ENCODE results near the gene C10orf95. TPM values are rescaled to one million over a fixed set of nuclear protein-coding genes. Genes with fewer than 3 reads are reported as not detected.

C10orf95 gene
- total and polyA plus RNA-seq, 2 experiments from 2014 or later = 0.69 to 1.1 TPM

- ATAC-seq (peak; percentile 74), DNase-seq (ENCODE audit: low spot score) (peak; percentile 89)
- peaks cover 33% of the 10 kb centered on the region for H3K79me2 ChIP-seq (replicated peaks; ENCODE audit: insufficient read depth)
- Mint-ChIP-seq H3K4me3 (peak overlapping the region; percentile 93), H3K36me3 (ENCODE audit: low read depth) (peaks cover 26% of the 10 kb centered on the region), H3K9me3 (no peaks in the 10 kb centered on the region; the same call in 2 of the 3 replicates), H3K27ac (peak overlapping the region; percentile 94), H3K4me1 (peaks cover 44% of the 10 kb centered on the region), H3K27me3 (ENCODE audit: insufficient read depth, low read depth, poor library complexity) (peaks cover 22% of the 10 kb centered on the region)
- H3K27ac ChIP-seq (ENCODE audit: low read depth) = peak overlapping the region; percentile 90; the same call in 1 of the 2 replicates
- H2AFZ ChIP-seq = peak overlapping the region; percentile 74; the same call in 1 of the 2 replicates
- H3K36me3 ChIP-seq (ENCODE audit: insufficient read depth) = peaks cover 6% of the 10 kb centered on the region; the same call in 1 of the 2 replicates
- peaks cover 35% of the 10 kb centered on the region for H3F3A ChIP-seq (replicated peaks; ENCODE audit: low read depth)
- no peaks in the 10 kb centered on the region for H3K27me3 ChIP-seq (ENCODE audit: insufficient read depth)
- no peak for TF ChIP-seq ZNF114 (CRISPR knock-in tag; IDR thresholded peaks at IDR 0.05)
- peak; percentile 50; the same call in 1 of the 2 replicates for TF ChIP-seq CREB1 (CRISPR knock-in tag; IDR thresholded peaks at IDR 0.05; ENCODE audit: low read depth)
- 0 out of 2 replicates have a peak, but pooled peaks have one; percentile 15 for TF ChIP-seq ETS1 (IDR thresholded peaks at IDR 0.05)
- peak overlapping the region; percentile 99 for H3K4me2 ChIP-seq
- H4K20me1 ChIP-seq (replicated peaks; ENCODE audit: insufficient read depth) = peaks cover 11% of the 10 kb centered on the region
- peaks cover 44% of the 10 kb centered on the region for H3K4me1 ChIP-seq (ENCODE audit: insufficient read depth)
- H3K9me2 ChIP-seq (ENCODE audit: insufficient read depth) = no peaks in the 10 kb centered on the region
- H3K4me3 ChIP-seq = peak overlapping the region; percentile 97
Observed at GRCh38 chr10:102450374-102451104, 804 bp downstream of the C10orf95 start.

- H3K4me1 ChIP-seq (ENCODE audit: insufficient read depth) = peaks cover 39% of the 10 kb centered on the region
- Mint-ChIP-seq H3K27me3 (ENCODE audit: insufficient read depth, low read depth, poor library complexity) (peaks cover 22% of the 10 kb centered on the region), H3K9me3 (no peaks in the 10 kb centered on the region; the same call in 2 of the 3 replicates), H3K36me3 (ENCODE audit: low read depth) (peaks cover 21% of the 10 kb centered on the region), H3K27ac (peak overlapping the region; percentile 94), H3K4me1 (peaks cover 39% of the 10 kb centered on the region), H3K4me3 (peak overlapping the region; percentile 93)
- no peaks in the 10 kb centered on the region for H3K9me2 ChIP-seq (ENCODE audit: insufficient read depth)
- peak overlapping the region; percentile 97 for H3K4me3 ChIP-seq
- H3F3A ChIP-seq (replicated peaks; ENCODE audit: low read depth) = peaks cover 32% of the 10 kb centered on the region
- H3K36me3 ChIP-seq (ENCODE audit: insufficient read depth) = peaks cover 4% of the 10 kb centered on the region; the same call in 1 of the 2 replicates
- H3K27ac ChIP-seq (ENCODE audit: low read depth) = peak overlapping the region; percentile 90; the same call in 1 of the 2 replicates
- H3K27me3 ChIP-seq (ENCODE audit: insufficient read depth) = no peaks in the 10 kb centered on the region
- H2AFZ ChIP-seq = peak overlapping the region; percentile 74; the same call in 1 of the 2 replicates
- DNase-seq (ENCODE audit: low spot score) (no peak), ATAC-seq (no peak)
- peak overlapping the region; percentile 99 for H3K4me2 ChIP-seq
- H3K79me2 ChIP-seq (replicated peaks; ENCODE audit: insufficient read depth) = peaks cover 33% of the 10 kb centered on the region
- peaks cover 11% of the 10 kb centered on the region for H4K20me1 ChIP-seq (replicated peaks; ENCODE audit: insufficient read depth)
- TF ChIP-seq ETS1 (IDR thresholded peaks at IDR 0.05) (no peak), JUNB (IDR thresholded peaks at IDR 0.05; ENCODE audit: unreplicated experiment) (no peak), ZNF331 (CRISPR knock-in tag; IDR thresholded peaks at IDR 0.05; ENCODE audit: low read depth) (no peak), EZH2 (IDR thresholded peaks at IDR 0.05; ENCODE audit: low read depth, unreplicated experiment) (no peak), REST (IDR thresholded peaks at IDR 0.05; ENCODE audit: unreplicated experiment) (no peak), CTCF (conservative IDR thresholded peaks at IDR 0.05; ENCODE audit: low read depth in 2 of 2) (no peak), STAT1 (IDR thresholded peaks at IDR 0.05; ENCODE audit: unreplicated experiment) (no peak), CREB1 (CRISPR knock-in tag; IDR thresholded peaks at IDR 0.05; ENCODE audit: low read depth) (no peak), EZH2phosphoT487 (IDR thresholded peaks at IDR 0.05; ENCODE audit: unreplicated experiment) (no peak), POLR2AphosphoS5 (IDR thresholded peaks at IDR 0.05; ENCODE audit: low read depth) (no peak)
Observed at GRCh38 chr10:102450124-102450373, 1.3 kb downstream of the C10orf95 start.
